Progenitor cell of endocrine pancreas (in vitro differentiated cells): Measurements from ENCODE around the gene CUEDC1. TPM values are rescaled to one million over a fixed set of nuclear protein-coding genes. Genes with fewer than 3 reads are reported as not detected.

Experiments
- DNase-seq: peaks from one replicate; pipeline ENCODE4 v3.0.0; 2021; ENCODE audit warnings: low spot score; ENCODE audit not compliant: unreplicated experiment
- H3K27ac Mint-ChIP-seq: 2 replicates; pipeline ENCODE4 v1.8.0; 2021; ENCODE audit warnings: mild to moderate bottlenecking, moderate library complexity, mixed read lengths
- H3K27me3 Mint-ChIP-seq: 2 replicates; pipeline ENCODE4 v1.8.0; 2021; ENCODE audit warnings: mixed read lengths
- H3K36me3 Mint-ChIP-seq: 2 replicates; pipeline ENCODE4 v1.8.0; 2022; ENCODE audit warnings: mixed read lengths; ENCODE audit not compliant: insufficient read depth
- H3K4me1 Mint-ChIP-seq: 2 replicates; pipeline ENCODE4 v1.8.0; 2021; ENCODE audit warnings: low read depth, mixed read lengths
- H3K4me3 Mint-ChIP-seq: 2 replicates; pipeline ENCODE4 v1.8.0; 2021; ENCODE audit warnings: low read depth, mild to moderate bottlenecking, moderate library complexity, mixed read lengths
- H3K9me3 Mint-ChIP-seq: 2 replicates; pipeline ENCODE4 v1.8.0; 2021; ENCODE audit warnings: low read depth, mixed read lengths
- CTCF ChIP-seq: fragments of 200-600 bp; sonication (generic); IDR thresholded peaks from one replicate; pipeline ENCODE4 v1.5.0; 2021; ENCODE audit warnings: antibody characterized with exemption, mild to moderate bottlenecking; ENCODE audit not compliant: unreplicated experiment
- total RNA-seq: library from RNA; stranded (reverse); gene quantifications from 2 replicates; pipeline ENCODE4 v1.2.1, GENCODE V29; 2021

Gene CUEDC1
- total RNA-seq, 1 donor from 2014 or later: 30.8 TPM

GRCh38 chr17:57930239-57930638 lies 25.0 kb downstream of the CUEDC1 start:
- no peaks in the 10 kb centered on the region for H3K9me3 Mint-ChIP-seq
- H3K27ac Mint-ChIP-seq: peak overlapping the region; percentile 18
- no peak for TF ChIP-seq CTCF
- H3K27me3 Mint-ChIP-seq: no peaks in the 10 kb centered on the region
- DNase-seq: no peak
- H3K4me3 Mint-ChIP-seq: no peak overlapping the region
- H3K36me3 Mint-ChIP-seq: no peaks in the 10 kb centered on the region
- peaks cover 30% of the 10 kb centered on the region for H3K4me1 Mint-ChIP-seq

- H3K36me3 Mint-ChIP-seq: no peaks in the 10 kb centered on the region
- no peak overlapping the region for H3K4me3 Mint-ChIP-seq
- H3K9me3 Mint-ChIP-seq: no peaks in the 10 kb centered on the region
- H3K27ac Mint-ChIP-seq: no peak overlapping the region
- DNase-seq: no peak
- no peaks in the 10 kb centered on the region for H3K27me3 Mint-ChIP-seq
- peaks cover 27% of the 10 kb centered on the region for H3K4me1 Mint-ChIP-seq
- TF ChIP-seq CTCF: no peak
These were observed 25.8 kb downstream of the CUEDC1 start for GRCh38 chr17:57929386-57929785.

GRCh38 chr17:57928928-57929327 lies 26.3 kb downstream of the CUEDC1 start:
- H3K27ac Mint-ChIP-seq: no peak overlapping the region
- peaks cover 27% of the 10 kb centered on the region for H3K4me1 Mint-ChIP-seq
- H3K27me3 Mint-ChIP-seq: no peaks in the 10 kb centered on the region

GRCh38 chr17:57927048-57927723 lies 28.0 kb downstream of the CUEDC1 start:
- H3K9me3 Mint-ChIP-seq: no peaks in the 10 kb centered on the region
- H3K27ac Mint-ChIP-seq: peak overlapping the region; percentile 76
- no peak for TF ChIP-seq CTCF
- no peak overlapping the region for H3K4me3 Mint-ChIP-seq
- H3K36me3 Mint-ChIP-seq: no peaks in the 10 kb centered on the region
- H3K27me3 Mint-ChIP-seq: no peaks in the 10 kb centered on the region
- DNase-seq: no peak
- peaks cover 23% of the 10 kb centered on the region for H3K4me1 Mint-ChIP-seq

More at GRCh38 chr17:57928928-57929327, 26.3 kb downstream of the CUEDC1 start:
- no peaks in the 10 kb centered on the region for H3K9me3 Mint-ChIP-seq
- no peak for TF ChIP-seq CTCF
- H3K4me3 Mint-ChIP-seq: no peak overlapping the region
- no peak for DNase-seq
- no peaks in the 10 kb centered on the region for H3K36me3 Mint-ChIP-seq

- H3K4me3 Mint-ChIP-seq: no peak overlapping the region
- no peaks in the 10 kb centered on the region for H3K9me3 Mint-ChIP-seq
- peaks cover 25% of the 10 kb centered on the region for H3K4me1 Mint-ChIP-seq
- no peak for DNase-seq
- H3K36me3 Mint-ChIP-seq: no peaks in the 10 kb centered on the region
- peak overlapping the region; percentile 76 for H3K27ac Mint-ChIP-seq
- H3K27me3 Mint-ChIP-seq: no peaks in the 10 kb centered on the region
- no peak for TF ChIP-seq CTCF
These were observed 28.5 kb downstream of the CUEDC1 start for GRCh38 chr17:57926723-57927047.
